WTC11 (cell line): ENCODE measurements around the gene OCLN. TPM values are rescaled to one million over a fixed set of nuclear protein-coding genes. Genes with fewer than 3 reads are reported as not detected.

Experiments
- ATAC-seq: fragments of 200-7000 bp; cut with Tn5 transposase; 2 replicates; pipeline ENCODE4 v1.10.0; 2021; ENCODE audit warnings: mild to moderate bottlenecking, moderate library complexity
- CTCF ChIA-PET: fragments of 300-600 bp; sonication (Branson Sonifier 250); formaldehyde crosslinking; loops from one replicate; lab custom pipeline; 2021; ENCODE audit warnings: antibody characterized with exemption; lab: Charles Lee
- POLR2A ChIA-PET: fragments of 350-600 bp; sonication (Branson Sonifier 250); formaldehyde crosslinking; loops from one replicate; lab custom pipeline; 2021; ENCODE audit warnings: antibody characterized with exemption; lab: Charles Lee
- DNase-seq: peaks from one replicate; pipeline ENCODE4 v3.0.0; 2021; ENCODE audit warnings: low spot score
- H3K27ac Mint-ChIP-seq: 2 replicates; pipeline ENCODE4 v1.8.0; 2021; ENCODE audit warnings: mixed read lengths
- H3K27me3 Mint-ChIP-seq: 2 replicates; pipeline ENCODE4 v1.8.0; 2021; ENCODE audit warnings: low read depth, mild to moderate bottlenecking, moderate library complexity, mixed read lengths
- H3K36me3 Mint-ChIP-seq: 2 replicates; pipeline ENCODE4 v1.8.0; 2021; ENCODE audit warnings: mixed read lengths
- H3K4me1 Mint-ChIP-seq: 2 replicates; pipeline ENCODE4 v1.8.0; 2022; ENCODE audit warnings: mixed read lengths
- H3K4me3 Mint-ChIP-seq: 2 replicates; pipeline ENCODE4 v1.8.0; 2021; ENCODE audit warnings: mild to moderate bottlenecking, moderate library complexity, mixed read lengths
- H3K9me3 Mint-ChIP-seq: 2 replicates; pipeline ENCODE4 v1.8.0; 2021; ENCODE audit warnings: mixed read lengths
- AR ChIP-seq: fragments of 250-450 bp; sonication (Bioruptor Pico); IDR thresholded peaks from 2 replicates; pipeline ENCODE4 v1.9.0; 2021; ENCODE audit warnings: mild to moderate bottlenecking
- CDX4 ChIP-seq: fragments of 250-450 bp; sonication (Bioruptor Pico); IDR thresholded peaks from 2 replicates; pipeline ENCODE4 v1.9.0; 2021; ENCODE audit warnings: moderate library complexity, mild to moderate bottlenecking, inconsistent platforms, borderline replicate concordance
- CREB1 ChIP-seq: sonication (generic); formaldehyde crosslinking; IDR thresholded peaks from 2 replicates; pipeline ENCODE4 v1.8.0; 2023; ENCODE audit warnings: mild to moderate bottlenecking, missing genetic modification reagents
- CTCF ChIP-seq: fragments of 200-600 bp; IDR thresholded peaks from 2 replicates; pipeline ENCODE4 v1.8.0; 2022; ENCODE audit warnings: antibody characterized with exemption
- E2F5 ChIP-seq: sonication (generic); formaldehyde crosslinking; IDR thresholded peaks from 2 replicates; pipeline ENCODE4 v1.8.1; 2022; ENCODE audit warnings: mild to moderate bottlenecking, moderate library complexity, missing genetic modification reagents
- EMX1 ChIP-seq: fragments of 250-450 bp; sonication (Bioruptor Pico); IDR thresholded peaks from 2 replicates; pipeline ENCODE4 v1.8.0; 2021; ENCODE audit warnings: mild to moderate bottlenecking
- ETV6 ChIP-seq: sonication (generic); formaldehyde crosslinking; IDR thresholded peaks from 2 replicates; pipeline ENCODE4 v1.8.1; 2022; ENCODE audit warnings: mild to moderate bottlenecking, missing genetic modification reagents
- FOXP4 ChIP-seq: sonication (generic); formaldehyde crosslinking; IDR thresholded peaks from 2 replicates; pipeline ENCODE4 v1.8.0; 2022; ENCODE audit warnings: mild to moderate bottlenecking, missing genetic modification reagents
- GRHL2 ChIP-seq: fragments of 250-450 bp; sonication (Bioruptor Pico); IDR thresholded peaks from 2 replicates; pipeline ENCODE4 v1.8.0; 2022; ENCODE audit warnings: mild to moderate bottlenecking, moderate library complexity; ENCODE audit not compliant: insufficient replicate concordance, severe bottlenecking
- GTF2I ChIP-seq: fragments of 250-450 bp; sonication (Bioruptor Pico); conservative IDR thresholded peaks from 2 replicates; pipeline ENCODE4 v1.4.0; 2021; ENCODE audit warnings: mild to moderate bottlenecking
- IRF2 ChIP-seq: sonication (generic); formaldehyde crosslinking; IDR thresholded peaks from 2 replicates; pipeline ENCODE4 v1.8.0; 2022; ENCODE audit warnings: low read depth, missing genetic modification reagents, borderline replicate concordance
- MXD4 ChIP-seq: fragments of 250-450 bp; sonication (Bioruptor Pico); IDR thresholded peaks from 2 replicates; pipeline ENCODE4 v1.8.0; 2021; ENCODE audit warnings: mild to moderate bottlenecking, moderate library complexity, borderline replicate concordance
- OVOL2 ChIP-seq: fragments of 250-450 bp; sonication (Bioruptor Pico); IDR thresholded peaks from 2 replicates; pipeline ENCODE4 v1.9.0; 2021; ENCODE audit warnings: mild to moderate bottlenecking, borderline replicate concordance
- SMAD3 ChIP-seq: sonication (generic); formaldehyde crosslinking; IDR thresholded peaks from 2 replicates; pipeline ENCODE4 v1.8.0; 2022; ENCODE audit warnings: missing genetic modification reagents, mild to moderate bottlenecking, borderline replicate concordance
- SMAD4 ChIP-seq: sonication (generic); formaldehyde crosslinking; IDR thresholded peaks from 2 replicates; pipeline ENCODE4 v1.8.0; 2022; ENCODE audit warnings: mild to moderate bottlenecking, missing genetic modification reagents
- TEAD1 ChIP-seq: sonication (generic); formaldehyde crosslinking; IDR thresholded peaks from 2 replicates; pipeline ENCODE4 v1.8.0; 2022; ENCODE audit warnings: mild to moderate bottlenecking, missing genetic modification reagents
- ZNF317 ChIP-seq: sonication (generic); formaldehyde crosslinking; IDR thresholded peaks from 2 replicates; pipeline ENCODE4 v1.8.1; 2023; ENCODE audit warnings: low read depth, mild to moderate bottlenecking, moderate library complexity, missing genetic modification reagents, borderline replicate concordance
- ZSCAN18 ChIP-seq: fragments of 250-450 bp; sonication (Bioruptor Pico); IDR thresholded peaks from 2 replicates; pipeline ENCODE4 v2.1.2; 2022; ENCODE audit warnings: mild to moderate bottlenecking, moderate library complexity
- total RNA-seq: library from RNA; stranded (reverse); gene quantifications from 3 replicates; pipeline ENCODE4 v1.2.3, GENCODE V29; 2021

Gene OCLN
- total RNA-seq, 1 experiment from 2014 or later: 58.3 TPM

- CTCF ChIA-PET: no interaction called here
- H3K9me3 Mint-ChIP-seq: peaks cover 10% of the 10 kb centered on the region; the same call in 1 of the 2 replicates
- no peak overlapping the region for H3K4me3 Mint-ChIP-seq
- no peaks in the 10 kb centered on the region for H3K4me1 Mint-ChIP-seq
- ATAC-seq: no peak
- DNase-seq: no peak
- no peak overlapping the region for H3K27ac Mint-ChIP-seq
- peaks cover 56% of the 10 kb centered on the region for H3K36me3 Mint-ChIP-seq
- POLR2A ChIA-PET: no interaction called here
- no peak for TF ChIP-seq E2F5
- no peak for TF ChIP-seq CDX4
- TF ChIP-seq SMAD3 (CRISPR knock-in tag): no peak
- no peak for TF ChIP-seq ETV6
- TF ChIP-seq IRF2: no peak
- no peak for TF ChIP-seq EMX1 (CRISPR knock-in tag)
- TF ChIP-seq TEAD1: no peak
- TF ChIP-seq GRHL2 (CRISPR knock-in tag): no peak
- TF ChIP-seq ZSCAN18 (CRISPR knock-in tag): no peak
- no peak for TF ChIP-seq MXD4 (CRISPR knock-in tag)
- no peak for TF ChIP-seq ZNF317
- TF ChIP-seq OVOL2 (CRISPR knock-in tag): no peak
- TF ChIP-seq GTF2I (CRISPR knock-in tag): no peak
- TF ChIP-seq FOXP4 (CRISPR knock-in tag): no peak
- no peak for TF ChIP-seq SMAD4 (CRISPR knock-in tag)
- no peak for TF ChIP-seq CTCF
- no peak for TF ChIP-seq AR (CRISPR knock-in tag)
- no peak for TF ChIP-seq CREB1
- no peaks in the 10 kb centered on the region for H3K27me3 Mint-ChIP-seq
Observed at GRCh38 chr5:69510694-69511093, 18.1 kb downstream of the OCLN start.
